K562 (cell line): ENCODE results near the gene USP22. TPM values are rescaled to one million over a fixed set of nuclear protein-coding genes. Genes with fewer than 3 reads are reported as not detected.

ENCODE experiments used
- ATAC-seq: fragments of 200-7000 bp; cut with Tn5 transposase; 3 replicates; pipeline ENCODE4 v1.9.1; 2020; ENCODE audit warnings: moderate library complexity
- Bru-seq: library from RNA; stranded (reverse); fragments of 400-500 nt; gene quantifications from one replicate; lab custom pipeline; 2021; lab: Mats Ljungman, UMichigan
- BruChase-seq, 2 experiments: library from RNA; stranded (reverse); fragments of 400-500 nt; gene quantifications; one replicate each; lab custom pipeline; 2021; lab: Mats Ljungman, UMichigan
- BruUV-seq: library from RNA; stranded (reverse); fragments of 400-500 nt; replicated peaks from 2 replicates; lab custom pipeline; 2021; lab: Mats Ljungman, UMichigan
- CTCF ChIA-PET: fragments of 300-600 bp; formaldehyde crosslinking; extraction: SDS; loops from one replicate; lab custom pipeline; 2021; ENCODE audit warnings: low intra/inter-chr PET ratio; lab: Yijun Ruan, JAX
- POLR2A ChIA-PET: fragments of 300-600, 350-650 bp; sonication (Branson Sonifier 250); formaldehyde crosslinking; extraction: SDS; loops from one replicate; lab custom pipeline; 2021; ENCODE audit warnings: antibody characterized with exemption, inconsistent platforms; lab: Yijun Ruan, JAX
- DNase-seq, 4 experiments: peaks; one replicate each; pipeline versions ENCODE4 v3.0.0 to v3.0.0-alpha.2; 2011 to 2018; ENCODE audit warnings: low spot score in 3 of 4, mixed read lengths in 3 of 4; ENCODE audit errors: extremely low read depth in 1 of 4
- FAIRE-seq: peaks from 2 replicates; lab custom pipeline; 2011; peaks lifted over from hg19 to GRCh38; lab: Jason Lieb, UNC
- H2AFZ ChIP-seq: 2 replicates; pipeline ENCODE4 v1.6.0; 2011; ENCODE audit warnings: low read depth, low read length, control low read depth, inconsistent platforms
- H3K27ac ChIP-seq: fragments of 200-600 bp; 3 replicates; pipeline ENCODE4 v1.8.0; 2011; ENCODE audit warnings: low read depth, mild to moderate bottlenecking, control low read depth, inconsistent platforms, low read length, moderate library complexity, mixed read lengths; ENCODE audit errors: extremely low read depth
- H3K27me3 ChIP-seq, 2 experiments: fragments of 300-600 bp in 1 of 2; 2 replicates in 1 of 2; 3 replicates in 1 of 2; pipeline versions ENCODE4 v1.6.0 to v1.8.0; 2011; ENCODE audit warnings: inconsistent platforms in 2 of 2, low read length in 2 of 2, mild to moderate bottlenecking in 1 of 2, mixed read lengths in 1 of 2, moderate library complexity in 1 of 2; ENCODE audit not compliant: control insufficient read depth in 2 of 2, insufficient read depth in 2 of 2
- H3K36me3 ChIP-seq: fragments of 300-600 bp; 3 replicates; pipeline ENCODE4 v1.8.0; 2011; ENCODE audit warnings: mild to moderate bottlenecking, low read length, inconsistent platforms; ENCODE audit not compliant: control insufficient read depth, insufficient read depth
- H3K4me1 ChIP-seq, 2 experiments: fragments of 200-600 bp in 1 of 2; replicated peaks in 1 of 2; 2 replicates in 1 of 2; 3 replicates in 1 of 2; pipeline versions ENCODE4 v1.5.1 to v1.8.0; 2011; ENCODE audit warnings: inconsistent platforms in 2 of 2, low read length in 2 of 2, mild to moderate bottlenecking in 1 of 2, mixed read lengths in 1 of 2, moderate library complexity in 1 of 2; ENCODE audit not compliant: control insufficient read depth in 2 of 2, insufficient read depth in 2 of 2
- H3K4me2 ChIP-seq: 2 replicates; pipeline ENCODE4 v1.6.1; 2011; ENCODE audit warnings: low read length, control low read depth, inconsistent platforms, mixed read lengths; ENCODE audit not compliant: insufficient read depth
- H3K4me3 ChIP-seq: fragments of 200-600 bp; sonication (generic), shearing (Covaris generic); 2 replicates; pipeline ENCODE4 v1.5.1; 2016; ENCODE audit warnings: control low read depth, inconsistent platforms
- H3K79me2 ChIP-seq: fragments of 200-600 bp; 3 replicates; pipeline ENCODE4 v1.8.0; 2011; ENCODE audit warnings: low read length, inconsistent platforms; ENCODE audit not compliant: control insufficient read depth, insufficient read depth
- H3K9ac ChIP-seq, 2 experiments: 2 replicates each; pipeline versions ENCODE4 v1.6.0 to v1.6.1; 2011; ENCODE audit warnings: low read depth in 2 of 2, low read length in 2 of 2, control low read depth in 1 of 2, inconsistent platforms in 1 of 2, mild to moderate bottlenecking in 1 of 2, mixed read lengths in 1 of 2; ENCODE audit not compliant: insufficient read depth in 1 of 2
- H3K9me1 ChIP-seq: one replicate; pipeline ENCODE4 v1.6.0; 2011; ENCODE audit warnings: inconsistent platforms, mild to moderate bottlenecking, low read length, moderate library complexity; ENCODE audit not compliant: control insufficient read depth, insufficient read depth
- H3K9me3 ChIP-seq: replicated peaks from 2 replicates; pipeline ENCODE4 v1.5.1; 2011; ENCODE audit warnings: low read depth, low read length, inconsistent platforms; ENCODE audit not compliant: control insufficient read depth, insufficient read depth
- H4K20me1 ChIP-seq: replicated peaks from 2 replicates; pipeline ENCODE4 v1.6.1; 2011; ENCODE audit warnings: low read length, inconsistent platforms, mixed read lengths; ENCODE audit not compliant: control insufficient read depth, insufficient read depth
- SRSF3 ChIP-seq: fragments of 200-400 bp; formaldehyde crosslinking; IDR thresholded peaks from 2 replicates; pipeline ENCODE4 v1.6.1; 2016; ENCODE audit warnings: mild to moderate bottlenecking, low read length, moderate library complexity; ENCODE audit not compliant: insufficient read depth
- ZNF318 ChIP-seq, 2 experiments: fragments of 450-650 bp; IDR thresholded peaks; 2 replicates each; pipeline ENCODE4 v1.6.1; 2016; ENCODE audit warnings: mild to moderate bottlenecking in 2 of 2, borderline replicate concordance in 1 of 2, low read depth in 1 of 2, moderate library complexity in 1 of 2
- WGBS: fragments of 100-300 bp; shearing (Covaris generic); methylation state at CpG from one replicate; pipeline ENCODE4 v1.1.6; 2016; ENCODE audit warnings: low coverage, mixed read lengths; ENCODE audit not compliant: insufficient coverage; ENCODE audit errors: missing lambda C conversion rate; 5-methylcytosine and 5-hydroxymethylcytosine counted together
- in situ Hi-C: fragments of 300-500 bp; cut with MboI; formaldehyde crosslinking; loops from 4 replicates; pipeline ENCODE4 v1.15.0; 2018; ENCODE audit warnings: inconsistent platforms, mixed read lengths
- intact Hi-C: fragments of 100-400 bp; cut with micrococcal nuclease; formaldehyde crosslinking; loops from 2 replicates; pipeline ENCODE4 v1.14.2; 2022
- long read RNA-seq, 3 experiments: library from polyadenylated mRNA in 2 of 3; library from RNA in 1 of 3; unstranded in 2 of 3; stranded (forward) in 1 of 3; transcript quantifications; one replicate each; pipeline ENCODE4 v2.0.0, GENCODE V29; 2019 to 2022
- polyA minus RNA-seq, 3 experiments: library from RNA; depleted of rRNA, polyadenylated mRNA; stranded (reverse); fragments of >200 nt; gene quantifications; 2 replicates each; pipeline ENCODE4 v1.2.3, GENCODE V29; 2011
- polyA plus RNA-seq, 8 experiments: library from polyadenylated mRNA; depleted of rRNA in 4 of 8; stranded (reverse) in 5 of 8; unstranded in 3 of 8; fragments of >200 nt; fragmentation: Nextera tagmentation in 2 of 8; fragmentation: Illumina TruSeq in 1 of 8; extraction: Ambion mirVana in 2 of 8; extraction: Trizol in 1 of 8; gene quantifications; 2 replicates each; pipeline versions ENCODE4 v1.2.1 to v1.2.3, GENCODE V29; 2011 to 2014; ENCODE audit warnings: inconsistent platforms in 1 of 8, missing spikeins in 1 of 8
- total RNA-seq, 7 experiments: library from RNA; depleted of rRNA in 6 of 7; stranded (reverse); fragments of >200 nt in 6 of 7; fragmentation: Illumina TruSeq in 2 of 7; extraction: Trizol in 2 of 7; gene quantifications; 2 replicates each; pipeline versions ENCODE4 v1.2.1 to v1.2.3, GENCODE V29; 2011 to 2021; ENCODE audit warnings: low replicate concordance in 1 of 7
- TF ChIP-seq, protein P1 (sequence below), 2 experiments: fragments of 450-650 bp in 1 of 2; sonication (generic) in 1 of 2; formaldehyde crosslinking in 1 of 2; IDR thresholded peaks in 1 of 2; conservative IDR thresholded peaks in 1 of 2; 2 replicates each; pipeline versions ENCODE4 v1.6.1 to v1.8.1; 2016 to 2023; ENCODE audit warnings: mild to moderate bottlenecking in 2 of 2, moderate library complexity in 2 of 2, inconsistent platforms in 1 of 2, missing genetic modification reagents in 1 of 2

The USP22 gene
- total RNA-seq (2011; cell fraction: chromatin; rRNA removed; ENCODE audit: low replicate concordance): 184 and 279 TPM in 2 replicates
- total RNA-seq (2011; cell fraction: nucleolus; rRNA removed): 118 and 126 TPM in 2 replicates
- 105 and 120 TPM in 2 replicates for total RNA-seq (2011; cell fraction: nucleoplasm; rRNA removed)
- total RNA-seq (2014; rRNA removed) (54.3 and 71.1 TPM in 2 replicates), total RNA-seq (2014; rRNA removed; fragmentation: Illumina TruSeq; extraction: Trizol) (59.6 and 61.6 TPM in 2 replicates), total RNA-seq (2015; rRNA removed; fragmentation: Illumina TruSeq; extraction: Trizol) (56.2 and 58.9 TPM in 2 replicates), total RNA-seq (2021) (105 and 113 TPM in 2 replicates), polyA plus RNA-seq (2011; rRNA removed) (79.9 and 93.3 TPM in 2 replicates), polyA plus RNA-seq (2014; fragmentation: Illumina TruSeq; extraction: Trizol) (77.5 and 91.3 TPM in 2 replicates), polyA plus RNA-seq (2014; fragmentation: Nextera tagmentation; extraction: Ambion mirVana) (1 to 10 TPM; 6.5 to 7.5 TPM), polyA plus RNA-seq (2014; rRNA removed) (46.4 and 51.6 TPM in 2 replicates), polyA minus RNA-seq (2011; rRNA and poly(A)+ RNA removed) (158 and 167 TPM in 2 replicates), Bru-seq, nascent RNA (percentile 91 among the genes with signal in this experiment), BruChase-seq, experiment 1, labeled RNA remaining after a 2-hour chase (percentile 92 among the genes with signal in this experiment), BruChase-seq, experiment 2, labeled RNA remaining after a 6-hour chase (percentile 93 among the genes with signal in this experiment)
- 50.7 and 75.4 TPM in 2 replicates for polyA plus RNA-seq (2011; cell fraction: cytosol; rRNA removed)
- 89.8 and 116 TPM in 2 replicates for polyA plus RNA-seq (2011; cell fraction: nucleus; rRNA removed)
- 70.3 and 91.2 TPM in 2 replicates for polyA plus RNA-seq (2012)
- polyA minus RNA-seq (2011; cell fraction: cytosol; rRNA and poly(A)+ RNA removed): 74.7 and 128 TPM in 2 replicates
- 43.2 and 82.8 TPM in 2 replicates for polyA minus RNA-seq (2011; cell fraction: nucleus; rRNA and poly(A)+ RNA removed)
- long read RNA-seq, experiment 1, full-length matches to known transcripts: 12 of 121 reads
- long read RNA-seq, experiment 1, partial matches to known transcripts: 15 of 121 reads
- long read RNA-seq, experiment 1, other reads (novel, unspliced or antisense): 94 of 121 reads
- long read RNA-seq, experiment 2, full-length matches to known transcripts: 18 of 80 reads
- long read RNA-seq, experiment 2, partial matches to known transcripts: 6 of 80 reads
- long read RNA-seq, experiment 2, other reads (novel, unspliced or antisense): 56 of 80 reads
- long read RNA-seq, experiment 3, partial matches to known transcripts: 0 of 12 reads
- long read RNA-seq, experiment 3, other reads (novel, unspliced or antisense): 12 of 12 reads

- in situ Hi-C loops: no loop called here
- WGBS: 0% methylated on average over 8 of the region's 91 CpGs
- BruUV-seq: no TSS peak
- TF ChIP-seq SRSF3: no peak
- TF ChIP-seq, protein P1, sequence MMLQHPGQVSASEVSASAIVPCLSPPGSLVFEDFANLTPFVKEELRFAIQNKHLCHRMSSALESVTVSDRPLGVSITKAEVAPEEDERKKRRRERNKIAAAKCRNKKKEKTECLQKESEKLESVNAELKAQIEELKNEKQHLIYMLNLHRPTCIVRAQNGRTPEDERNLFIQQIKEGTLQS (IDR thresholded peaks at IDR 0.05): peak; percentile 76
- TF ChIP-seq, protein P1 (CRISPR knock-in tag; conservative IDR thresholded peaks at IDR 0.05): no peak
- TF ChIP-seq ZNF318 (IDR thresholded peaks at IDR 0.05; ENCODE audit: borderline replicate concordance in 1 of 2, low read depth in 1 of 2): no peak
Measured at GRCh38 chr17:21042458-21043295, at the start of gene USP22. USP22 (minus strand) TSS chr17:21043011; CDS start chr17:21042835, 176 bp downstream.

More at GRCh38 chr17:21042458-21043295, at the start of gene USP22:
- Histone ChIP-seq H3K9ac (peak within 1 kb of the TSS; percentile 98 to 99), H3K27ac (peak within 1 kb of the TSS; percentile 100), H3K4me3 (peak within 1 kb of the TSS; percentile 97), H3K9me1 (no peaks in the 10 kb centered on the region), H3K27me3 (no peaks in the 10 kb centered on the region), H3K4me1 (peaks cover 12 to 29% of the 10 kb centered on the region in 2 experiments; a peak in 4 of 5 replicates), H3K4me2 (peak within 1 kb of the TSS; percentile 87), H3K79me2 (peaks cover 45% of the 10 kb centered on the region), H4K20me1 (peaks cover 24% of the 10 kb centered on the region), H3K9me3 (no peaks in the 10 kb centered on the region), H2AFZ (peak within 1 kb of the TSS; percentile 94), H3K36me3 (peaks cover 17% of the 10 kb centered on the region; the same call in 1 of the 3 replicates)
- POLR2A ChIA-PET: interaction anchor here (0.6 to 2.2 kb wide), 16 partner anchors 9 to 217 kb away, joined by 3 to 24 read pairs (median 4); no protein-coding TSS in a partner anchor
- CTCF ChIA-PET: interaction anchor here (0.6 to 0.7 kb wide), 2 partner anchors 50 to 86 kb away, joined by 3 to 6 read pairs; no protein-coding TSS in a partner anchor
- ATAC-seq (peak; percentile 82), FAIRE-seq (peak; percentile 68), DNase-seq (peak in 1 of 4 experiments; percentile 88)
- intact Hi-C loops: no loop called here
